H1 (cell line): ENCODE results near the gene HOXD4. TPM values are rescaled to one million over a fixed set of nuclear protein-coding genes. Genes with fewer than 3 reads are reported as not detected.

Source experiments
- ATF3 ChIP-seq: IDR thresholded peaks from 2 replicates; pipeline ENCODE4 v1.6.1; 2011; ENCODE audit warnings: low read depth, mild to moderate bottlenecking, low read length; ENCODE audit not compliant: insufficient read depth
- EGR1 ChIP-seq: IDR thresholded peaks from 2 replicates; pipeline ENCODE4 v1.6.1; 2011; ENCODE audit warnings: low read depth, low read length, borderline replicate concordance
- GABPA ChIP-seq: IDR thresholded peaks from 2 replicates; pipeline ENCODE4 v1.6.1; 2011; ENCODE audit warnings: mild to moderate bottlenecking, low read length, moderate library complexity, borderline replicate concordance; ENCODE audit not compliant: insufficient read depth
- SUZ12 ChIP-seq: fragments of 200-600 bp; sonication (generic); IDR thresholded peaks from 2 replicates; pipeline ENCODE4 v1.6.1; 2012; ENCODE audit warnings: mild to moderate bottlenecking, inconsistent platforms, low read length, moderate library complexity, mixed read lengths
- polyA plus RNA-seq, 7 experiments: library from polyadenylated mRNA; depleted of rRNA in 3 of 7; stranded (reverse) in 5 of 7; unstranded in 2 of 7; fragments of >200 nt in 5 of 7; fragments of 200-250 nt in 2 of 7; gene quantifications; 1 replicate in 5 of 7; 2 replicates in 1 of 7; 4 replicates in 1 of 7; pipeline versions ENCODE4 v1.2.1 to v1.2.3, GENCODE V29; 2011 to 2013; ENCODE audit warnings: missing spikeins in 2 of 7, mixed read lengths in 2 of 7
- total RNA-seq: library from RNA; stranded (reverse); fragmentation: NEBNext Ultra II Directional; extraction: Animal tissue kit (Norgen Biotek cat#: 25700); gene quantifications from 2 replicates; pipeline ENCODE4 v1.2.1, GENCODE V29; 2021

Gene HOXD4
- total and polyA plus RNA-seq, 2 of the 8 experiments (the other 6 are each of a cell fraction or from before 2014, with no cell fraction given) = not detected

- no peak for TF ChIP-seq GABPA
- peak; percentile 97 for TF ChIP-seq SUZ12
- TF ChIP-seq EGR1 = no peak
- TF ChIP-seq ATF3 = no peak
These were observed 1.8 kb upstream of the HOXD4 start (continued) for GRCh38 chr2:176149481-176149938.
